Measurements from ENCODE around the gene BIRC5. TPM values are rescaled to one million over a fixed set of nuclear protein-coding genes. Genes with fewer than 3 reads are reported as not detected.

Gene BIRC5
- polyA plus RNA-seq, 1 donor (not counting 4 experiments of a cell fraction or from before 2014, with no cell fraction given), result 11.5 TPM

DNA sequence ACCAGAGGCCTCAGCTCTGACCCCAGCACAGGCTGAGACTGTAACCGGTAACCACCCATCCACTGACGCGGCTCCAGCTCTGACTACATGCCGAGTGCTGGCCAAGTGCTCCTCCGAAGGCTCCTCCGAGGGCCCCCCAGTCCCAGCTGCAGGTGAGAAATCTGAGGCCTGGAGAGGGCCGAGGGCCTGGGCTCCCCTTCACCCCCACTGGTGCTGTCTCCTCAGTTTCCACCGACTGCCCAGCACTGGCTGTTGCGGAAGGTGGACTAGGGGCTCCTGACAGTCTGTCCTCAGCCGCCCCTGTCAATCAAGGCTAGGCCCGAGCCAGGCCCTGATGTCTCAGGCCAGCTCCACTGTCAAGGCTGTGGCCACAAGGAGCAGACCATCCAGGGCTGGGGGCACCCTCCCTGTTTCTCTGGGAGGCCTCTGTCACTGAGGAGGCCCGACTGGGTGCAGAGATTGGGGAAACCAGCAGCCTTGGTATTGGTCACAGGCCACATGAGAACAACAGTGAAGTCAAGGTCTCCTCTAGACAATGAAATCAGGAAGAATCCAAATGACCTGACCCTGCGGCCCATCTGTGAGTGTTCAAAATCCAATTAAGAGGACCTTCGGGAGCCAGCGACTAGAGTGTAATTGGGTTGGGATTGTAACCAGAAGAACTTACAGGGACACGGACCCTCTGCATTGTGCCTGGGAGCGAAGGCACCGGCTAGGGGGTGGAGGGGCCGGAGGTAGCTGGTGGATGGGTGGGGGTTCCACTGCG is 22.5 kb downstream of the BIRC5 start:
- Histone ChIP-seq H3K9me1 (ENCODE audit: control insufficient read depth, extremely low read depth, insufficient read depth, low read length) (no peaks in the 10 kb centered on the region), H2AFZ (ENCODE audit: control insufficient read depth, low read length) (no peak overlapping the region), H3K4me3 (ENCODE audit: control insufficient read depth in 2 of 3, extremely low read depth in 1 of 3, insufficient read depth in 2 of 3, low read depth in 1 of 3, low read length in 3 of 3) (no peak overlapping the region), H3K9ac (ENCODE audit: control insufficient read depth, extremely low read depth, insufficient read depth, low read length) (no peak overlapping the region), H3K79me2 (ENCODE audit: control insufficient read depth, insufficient read depth, low read length) (no peaks in the 10 kb centered on the region), H4K20me1 (ENCODE audit: control insufficient read depth, extremely low read depth, insufficient read depth, low read length) (no peaks in the 10 kb centered on the region), H3K27me3 (ENCODE audit: control insufficient read depth, extremely low read depth, insufficient read depth, low read length) (peaks cover 20% of the 10 kb centered on the region), H3K4me2 (ENCODE audit: control insufficient read depth, extremely low read depth, insufficient read depth, low read depth, low read length) (no peak overlapping the region), H3K9me3 (ENCODE audit: control insufficient read depth, low read depth, low read length) (no peaks in the 10 kb centered on the region), H3K27ac (ENCODE audit: control insufficient read depth, insufficient read depth, low read length) (no peak overlapping the region), H3K4me1 (ENCODE audit: control insufficient read depth, extremely low read depth, insufficient read depth, low read length) (no peaks in the 10 kb centered on the region), H3K36me3 (ENCODE audit: control insufficient read depth in 2 of 2, extremely low read depth in 1 of 2, insufficient read depth in 2 of 2, low read length in 2 of 2) (no peaks in the 10 kb centered on the region)
- TF ChIP-seq EZH2 (IDR thresholded peaks at IDR 0.05; ENCODE audit: low read length), result no peak
- TF ChIP-seq, protein P1, sequence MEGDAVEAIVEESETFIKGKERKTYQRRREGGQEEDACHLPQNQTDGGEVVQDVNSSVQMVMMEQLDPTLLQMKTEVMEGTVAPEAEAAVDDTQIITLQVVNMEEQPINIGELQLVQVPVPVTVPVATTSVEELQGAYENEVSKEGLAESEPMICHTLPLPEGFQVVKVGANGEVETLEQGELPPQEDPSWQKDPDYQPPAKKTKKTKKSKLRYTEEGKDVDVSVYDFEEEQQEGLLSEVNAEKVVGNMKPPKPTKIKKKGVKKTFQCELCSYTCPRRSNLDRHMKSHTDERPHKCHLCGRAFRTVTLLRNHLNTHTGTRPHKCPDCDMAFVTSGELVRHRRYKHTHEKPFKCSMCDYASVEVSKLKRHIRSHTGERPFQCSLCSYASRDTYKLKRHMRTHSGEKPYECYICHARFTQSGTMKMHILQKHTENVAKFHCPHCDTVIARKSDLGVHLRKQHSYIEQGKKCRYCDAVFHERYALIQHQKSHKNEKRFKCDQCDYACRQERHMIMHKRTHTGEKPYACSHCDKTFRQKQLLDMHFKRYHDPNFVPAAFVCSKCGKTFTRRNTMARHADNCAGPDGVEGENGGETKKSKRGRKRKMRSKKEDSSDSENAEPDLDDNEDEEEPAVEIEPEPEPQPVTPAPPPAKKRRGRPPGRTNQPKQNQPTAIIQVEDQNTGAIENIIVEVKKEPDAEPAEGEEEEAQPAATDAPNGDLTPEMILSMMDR (optimal IDR thresholded peaks at IDR 0.05 in 1 of 3, IDR thresholded peaks at IDR 0.05 in 1 of 3, conservative IDR thresholded peaks at IDR 0.05 in 1 of 3; ENCODE audit: extremely low read depth in 1 of 3, insufficient read depth in 2 of 3, low read length in 3 of 3), result no peak
- dilution Hi-C loops (cut with MboI; ENCODE audit: extremely low pct_ligation_motif_present, low sequenced_read_pairs), result no loop called here
- no peak for DNase-seq (ENCODE audit: low read depth, low spot score)
- no peak for FAIRE-seq

DNA sequence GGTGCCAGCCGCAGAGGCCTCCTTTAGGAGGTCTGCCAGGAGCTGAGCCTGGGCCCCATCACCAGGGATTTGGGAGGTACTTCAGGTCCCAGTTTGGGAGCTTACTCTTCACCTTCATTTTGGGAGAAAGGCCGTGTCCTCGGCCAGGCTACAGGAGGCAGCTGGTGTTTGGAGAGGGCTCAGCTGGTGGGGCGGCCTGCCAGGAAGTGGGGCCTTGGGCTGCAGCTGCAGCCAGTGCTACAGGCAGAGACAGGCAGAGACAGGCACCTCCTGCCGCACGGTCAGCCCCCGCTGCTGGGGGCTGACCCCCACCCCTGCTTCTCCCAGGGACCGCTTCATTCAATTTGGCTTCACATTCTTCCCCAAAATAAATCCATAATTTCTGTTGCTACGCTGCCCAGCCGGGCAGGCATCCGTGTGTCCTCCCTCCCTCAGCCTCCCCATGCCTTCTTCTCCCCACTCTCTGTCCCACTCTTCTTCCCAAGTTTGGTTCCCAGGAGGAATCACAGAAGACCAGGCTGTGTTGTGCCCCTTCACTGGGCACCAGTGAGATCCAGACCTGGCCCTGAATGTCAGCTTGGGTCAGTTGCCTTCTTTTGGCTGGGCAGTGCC is 23.5 kb downstream of the BIRC5 start:
- Histone ChIP-seq H3K9me1 (ENCODE audit: control insufficient read depth, extremely low read depth, insufficient read depth, low read length) (no peaks in the 10 kb centered on the region), H2AFZ (ENCODE audit: control insufficient read depth, low read length) (no peak overlapping the region), H3K79me2 (ENCODE audit: control insufficient read depth, insufficient read depth, low read length) (no peaks in the 10 kb centered on the region), H3K27ac (ENCODE audit: control insufficient read depth, insufficient read depth, low read length) (no peak overlapping the region), H4K20me1 (ENCODE audit: control insufficient read depth, extremely low read depth, insufficient read depth, low read length) (no peaks in the 10 kb centered on the region), H3K9me3 (ENCODE audit: control insufficient read depth, low read depth, low read length) (no peaks in the 10 kb centered on the region), H3K27me3 (ENCODE audit: control insufficient read depth, extremely low read depth, insufficient read depth, low read length) (peaks cover 12% of the 10 kb centered on the region), H3K36me3 (ENCODE audit: control insufficient read depth in 2 of 2, extremely low read depth in 1 of 2, insufficient read depth in 2 of 2, low read length in 2 of 2) (no peaks in the 10 kb centered on the region), H3K4me3 (ENCODE audit: control insufficient read depth in 2 of 3, extremely low read depth in 1 of 3, insufficient read depth in 2 of 3, low read depth in 1 of 3, low read length in 3 of 3) (no peak overlapping the region), H3K9ac (ENCODE audit: control insufficient read depth, extremely low read depth, insufficient read depth, low read length) (no peak overlapping the region), H3K4me1 (ENCODE audit: control insufficient read depth, extremely low read depth, insufficient read depth, low read length) (no peaks in the 10 kb centered on the region), H3K4me2 (ENCODE audit: control insufficient read depth, extremely low read depth, insufficient read depth, low read depth, low read length) (no peak overlapping the region)
- dilution Hi-C loops (cut with MboI; ENCODE audit: extremely low pct_ligation_motif_present, low sequenced_read_pairs), result no loop called here
- TF ChIP-seq, protein P1 (optimal IDR thresholded peaks at IDR 0.05 in 1 of 3, IDR thresholded peaks at IDR 0.05 in 1 of 3, conservative IDR thresholded peaks at IDR 0.05 in 1 of 3; ENCODE audit: extremely low read depth in 1 of 3, insufficient read depth in 2 of 3, low read length in 3 of 3), result no peak
- TF ChIP-seq EZH2 (IDR thresholded peaks at IDR 0.05; ENCODE audit: low read length), result no peak
- no peak for DNase-seq (ENCODE audit: low read depth, low spot score)
- no peak for FAIRE-seq

Data from keratinocyte (primary cell).